Measurements from ENCODE around the gene MORF4L1.

MORF4L1 gene

GRCh38 chr15:78938658-78939488 lies 66.2 kb downstream of the MORF4L1 start:
- H3F3A ChIP-seq (ENCODE audit: low read depth) = no peaks in the 10 kb centered on the region
- no peak overlapping the region for H3K9ac ChIP-seq (ENCODE audit: low read depth, low read length, poor library complexity, severe bottlenecking)
- H3K27me3 ChIP-seq (ENCODE audit: insufficient read depth, low read length, poor library complexity, severe bottlenecking) = no peaks in the 10 kb centered on the region
- H3K4me3 ChIP-seq (ENCODE audit: low read length, poor library complexity, severe bottlenecking) = no peak overlapping the region
- no peak overlapping the region for H3K4me2 ChIP-seq (ENCODE audit: low read depth, low read length, poor library complexity, severe bottlenecking)
- H3K36me3 ChIP-seq (ENCODE audit: insufficient read depth, low read length) = no peaks in the 10 kb centered on the region
- peaks cover 15% of the 10 kb centered on the region for H3K79me2 ChIP-seq (ENCODE audit: insufficient read depth, low read length)
- H3K4me1 ChIP-seq (ENCODE audit: insufficient read depth, low read length, poor library complexity, severe bottlenecking) = peaks cover 44% of the 10 kb centered on the region
- H4K20me1 ChIP-seq (ENCODE audit: insufficient read depth, low read length, poor library complexity, severe bottlenecking) = no peaks in the 10 kb centered on the region
- TF ChIP-seq CTCF (conservative IDR thresholded peaks at IDR 0.05; ENCODE audit: low read length) = no peak
- TF ChIP-seq EZH2phosphoT487 (IDR thresholded peaks at IDR 0.05; ENCODE audit: borderline replicate concordance) = no peak
- H3K9me3 ChIP-seq (ENCODE audit: insufficient read depth, low read depth, low read length) = no peaks in the 10 kb centered on the region
- no peaks in the 10 kb centered on the region for H3K9me2 ChIP-seq (replicated peaks; ENCODE audit: low read depth, low read length)
- no peak overlapping the region for H2AFZ ChIP-seq (ENCODE audit: low read length)

- no peak overlapping the region for H3K9ac ChIP-seq (ENCODE audit: low read depth, low read length, poor library complexity, severe bottlenecking)
- no peak overlapping the region for H2AFZ ChIP-seq (ENCODE audit: low read length)
- TF ChIP-seq CTCF (conservative IDR thresholded peaks at IDR 0.05; ENCODE audit: low read length) (no peak), EZH2phosphoT487 (IDR thresholded peaks at IDR 0.05; ENCODE audit: borderline replicate concordance) (no peak)
- no peaks in the 10 kb centered on the region; the same call in 1 of the 2 replicates for H3F3A ChIP-seq (ENCODE audit: low read depth)
- no peaks in the 10 kb centered on the region for H3K9me2 ChIP-seq (replicated peaks; ENCODE audit: low read depth, low read length)
- H3K9me3 ChIP-seq (ENCODE audit: insufficient read depth, low read depth, low read length) = no peaks in the 10 kb centered on the region
- no peak overlapping the region for H3K4me2 ChIP-seq (ENCODE audit: low read depth, low read length, poor library complexity, severe bottlenecking)
- H3K4me1 ChIP-seq (ENCODE audit: insufficient read depth, low read length, poor library complexity, severe bottlenecking) = peaks cover 31% of the 10 kb centered on the region
- no peaks in the 10 kb centered on the region for H3K36me3 ChIP-seq (ENCODE audit: insufficient read depth, low read length)
- peaks cover 23% of the 10 kb centered on the region; the same call in 1 of the 2 replicates for H3K79me2 ChIP-seq (ENCODE audit: insufficient read depth, low read length)
- H3K27me3 ChIP-seq (ENCODE audit: insufficient read depth, low read length, poor library complexity, severe bottlenecking) = no peaks in the 10 kb centered on the region
- no peak overlapping the region for H3K4me3 ChIP-seq (ENCODE audit: low read length, poor library complexity, severe bottlenecking)
- no peaks in the 10 kb centered on the region for H4K20me1 ChIP-seq (ENCODE audit: insufficient read depth, low read length, poor library complexity, severe bottlenecking)
Measured at GRCh38 chr15:78942741-78943140, 70.1 kb downstream of the MORF4L1 start.

- no peak for TF ChIP-seq EZH2phosphoT487 (IDR thresholded peaks at IDR 0.05; ENCODE audit: borderline replicate concordance)
- no peak for TF ChIP-seq CTCF (conservative IDR thresholded peaks at IDR 0.05; ENCODE audit: low read length)
- Histone ChIP-seq H3K79me2 (ENCODE audit: insufficient read depth, low read length) (peaks cover 23% of the 10 kb centered on the region; the same call in 1 of the 2 replicates), H2AFZ (ENCODE audit: low read length) (no peak overlapping the region), H3K36me3 (ENCODE audit: insufficient read depth, low read length) (no peaks in the 10 kb centered on the region), H3K4me3 (ENCODE audit: low read length, poor library complexity, severe bottlenecking) (peak overlapping the region; percentile 89), H4K20me1 (ENCODE audit: insufficient read depth, low read length, poor library complexity, severe bottlenecking) (no peaks in the 10 kb centered on the region), H3K9me3 (ENCODE audit: insufficient read depth, low read depth, low read length) (no peaks in the 10 kb centered on the region), H3K4me1 (ENCODE audit: insufficient read depth, low read length, poor library complexity, severe bottlenecking) (peaks cover 27% of the 10 kb centered on the region), H3F3A (ENCODE audit: low read depth) (no peaks in the 10 kb centered on the region; the same call in 1 of the 2 replicates), H3K9me2 (replicated peaks; ENCODE audit: low read depth, low read length) (no peaks in the 10 kb centered on the region), H3K27me3 (ENCODE audit: insufficient read depth, low read length, poor library complexity, severe bottlenecking) (no peaks in the 10 kb centered on the region), H3K4me2 (ENCODE audit: low read depth, low read length, poor library complexity, severe bottlenecking) (peak overlapping the region; percentile 82), H3K9ac (ENCODE audit: low read depth, low read length, poor library complexity, severe bottlenecking) (peak overlapping the region; percentile 78)
Measured at GRCh38 chr15:78943692-78944091, 71.0 kb downstream of the MORF4L1 start.
